K562 (cell line): Measurements from ENCODE around the gene UQCC5. TPM values are rescaled to one million over a fixed set of nuclear protein-coding genes. Genes with fewer than 3 reads are reported as not detected.

Experiments
- ATAC-seq: fragments of 200-7000 bp; cut with Tn5 transposase; 3 replicates; pipeline ENCODE4 v1.9.1; 2020; ENCODE audit warnings: moderate library complexity
- BruUV-seq: library from RNA; stranded (reverse); fragments of 400-500 nt; replicated peaks from 2 replicates; lab custom pipeline; 2021; lab: Mats Ljungman, UMichigan
- CTCF ChIA-PET: fragments of 300-600 bp; formaldehyde crosslinking; extraction: SDS; loops from one replicate; lab custom pipeline; 2021; ENCODE audit warnings: low intra/inter-chr PET ratio; lab: Yijun Ruan, JAX
- POLR2A ChIA-PET: fragments of 300-600, 350-650 bp; sonication (Branson Sonifier 250); formaldehyde crosslinking; extraction: SDS; loops from one replicate; lab custom pipeline; 2021; ENCODE audit warnings: antibody characterized with exemption, inconsistent platforms; lab: Yijun Ruan, JAX
- DNase-seq, 4 experiments: peaks; one replicate each; pipeline versions ENCODE4 v3.0.0 to v3.0.0-alpha.2; 2011 to 2018; ENCODE audit warnings: low spot score in 3 of 4, mixed read lengths in 3 of 4; ENCODE audit errors: extremely low read depth in 1 of 4
- FAIRE-seq: peaks from 2 replicates; lab custom pipeline; 2011; peaks lifted over from hg19 to GRCh38; lab: Jason Lieb, UNC
- H2AFZ ChIP-seq: 2 replicates; pipeline ENCODE4 v1.6.0; 2011; ENCODE audit warnings: low read depth, low read length, control low read depth, inconsistent platforms
- H3K27ac ChIP-seq: fragments of 200-600 bp; 3 replicates; pipeline ENCODE4 v1.8.0; 2011; ENCODE audit warnings: low read depth, mild to moderate bottlenecking, control low read depth, inconsistent platforms, low read length, moderate library complexity, mixed read lengths; ENCODE audit errors: extremely low read depth
- H3K27me3 ChIP-seq, 2 experiments: fragments of 300-600 bp in 1 of 2; 2 replicates in 1 of 2; 3 replicates in 1 of 2; pipeline versions ENCODE4 v1.6.0 to v1.8.0; 2011; ENCODE audit warnings: inconsistent platforms in 2 of 2, low read length in 2 of 2, mild to moderate bottlenecking in 1 of 2, mixed read lengths in 1 of 2, moderate library complexity in 1 of 2; ENCODE audit not compliant: control insufficient read depth in 2 of 2, insufficient read depth in 2 of 2
- H3K36me3 ChIP-seq: fragments of 300-600 bp; 3 replicates; pipeline ENCODE4 v1.8.0; 2011; ENCODE audit warnings: mild to moderate bottlenecking, low read length, inconsistent platforms; ENCODE audit not compliant: control insufficient read depth, insufficient read depth
- H3K4me1 ChIP-seq, 2 experiments: fragments of 200-600 bp in 1 of 2; replicated peaks in 1 of 2; 2 replicates in 1 of 2; 3 replicates in 1 of 2; pipeline versions ENCODE4 v1.5.1 to v1.8.0; 2011; ENCODE audit warnings: inconsistent platforms in 2 of 2, low read length in 2 of 2, mild to moderate bottlenecking in 1 of 2, mixed read lengths in 1 of 2, moderate library complexity in 1 of 2; ENCODE audit not compliant: control insufficient read depth in 2 of 2, insufficient read depth in 2 of 2
- H3K4me2 ChIP-seq: 2 replicates; pipeline ENCODE4 v1.6.1; 2011; ENCODE audit warnings: low read length, control low read depth, inconsistent platforms, mixed read lengths; ENCODE audit not compliant: insufficient read depth
- H3K4me3 ChIP-seq: fragments of 200-600 bp; sonication (generic), shearing (Covaris generic); 2 replicates; pipeline ENCODE4 v1.5.1; 2016; ENCODE audit warnings: control low read depth, inconsistent platforms
- H3K79me2 ChIP-seq: fragments of 200-600 bp; 3 replicates; pipeline ENCODE4 v1.8.0; 2011; ENCODE audit warnings: low read length, inconsistent platforms; ENCODE audit not compliant: control insufficient read depth, insufficient read depth
- H3K9ac ChIP-seq, 2 experiments: 2 replicates each; pipeline versions ENCODE4 v1.6.0 to v1.6.1; 2011; ENCODE audit warnings: low read depth in 2 of 2, low read length in 2 of 2, control low read depth in 1 of 2, inconsistent platforms in 1 of 2, mild to moderate bottlenecking in 1 of 2, mixed read lengths in 1 of 2; ENCODE audit not compliant: insufficient read depth in 1 of 2
- H3K9me1 ChIP-seq: one replicate; pipeline ENCODE4 v1.6.0; 2011; ENCODE audit warnings: inconsistent platforms, mild to moderate bottlenecking, low read length, moderate library complexity; ENCODE audit not compliant: control insufficient read depth, insufficient read depth
- H3K9me3 ChIP-seq: replicated peaks from 2 replicates; pipeline ENCODE4 v1.5.1; 2011; ENCODE audit warnings: low read depth, low read length, inconsistent platforms; ENCODE audit not compliant: control insufficient read depth, insufficient read depth
- H4K20me1 ChIP-seq: replicated peaks from 2 replicates; pipeline ENCODE4 v1.6.1; 2011; ENCODE audit warnings: low read length, inconsistent platforms, mixed read lengths; ENCODE audit not compliant: control insufficient read depth, insufficient read depth
- CSDE1 ChIP-seq, 2 experiments: fragments of 450-650 bp; IDR thresholded peaks; 2 replicates each; pipeline ENCODE4 v1.6.1; 2016; ENCODE audit warnings: mild to moderate bottlenecking in 1 of 2
- GATA2 ChIP-seq: sonication (generic); formaldehyde crosslinking; IDR thresholded peaks from 2 replicates; pipeline ENCODE4 v1.4.0; 2020; ENCODE audit warnings: mild to moderate bottlenecking, missing genetic modification reagents
- MTA3 ChIP-seq: fragments of 450-650 bp; formaldehyde crosslinking; IDR thresholded peaks from 2 replicates; pipeline ENCODE4 v1.6.1; 2017; ENCODE audit warnings: mild to moderate bottlenecking, borderline replicate concordance
- RNF2 ChIP-seq: sonication (generic); IDR thresholded peaks from 2 replicates; pipeline ENCODE4 v1.6.1; 2016
- WHSC1 ChIP-seq: IDR thresholded peaks from one replicate; pipeline ENCODE4 v1.6.1; 2012; ENCODE audit warnings: low read length, control low read depth, inconsistent platforms
- ZFP91 ChIP-seq: sonication (generic); formaldehyde crosslinking; IDR thresholded peaks from 2 replicates; pipeline ENCODE4 v1.8.0; 2022; ENCODE audit warnings: mild to moderate bottlenecking, missing genetic modification reagents
- ZNF431 ChIP-seq: sonication (generic); formaldehyde crosslinking; IDR thresholded peaks from 2 replicates; pipeline ENCODE4 v1.8.0; 2022; ENCODE audit warnings: mild to moderate bottlenecking, missing genetic modification reagents
- ZNF583 ChIP-seq: fragments of 250-450 bp; sonication (Bioruptor Pico); IDR thresholded peaks from 2 replicates; pipeline ENCODE4 v1.4.0; 2020
- WGBS: fragments of 100-300 bp; shearing (Covaris generic); methylation state at CpG from one replicate; pipeline ENCODE4 v1.1.6; 2016; ENCODE audit warnings: low coverage, mixed read lengths; ENCODE audit not compliant: insufficient coverage; ENCODE audit errors: missing lambda C conversion rate; 5-methylcytosine and 5-hydroxymethylcytosine counted together
- in situ Hi-C: fragments of 300-500 bp; cut with MboI; formaldehyde crosslinking; loops from 4 replicates; pipeline ENCODE4 v1.15.0; 2018; ENCODE audit warnings: inconsistent platforms, mixed read lengths
- intact Hi-C: fragments of 100-400 bp; cut with micrococcal nuclease; formaldehyde crosslinking; loops from 2 replicates; pipeline ENCODE4 v1.14.2; 2022
- polyA plus RNA-seq, 8 experiments: library from polyadenylated mRNA; depleted of rRNA in 4 of 8; stranded (reverse) in 5 of 8; unstranded in 3 of 8; fragments of >200 nt; fragmentation: Nextera tagmentation in 2 of 8; fragmentation: Illumina TruSeq in 1 of 8; extraction: Ambion mirVana in 2 of 8; extraction: Trizol in 1 of 8; gene quantifications; 2 replicates each; pipeline versions ENCODE4 v1.2.1 to v1.2.3, GENCODE V29; 2011 to 2014; ENCODE audit warnings: inconsistent platforms in 1 of 8, missing spikeins in 1 of 8
- total RNA-seq, 7 experiments: library from RNA; depleted of rRNA in 6 of 7; stranded (reverse); fragments of >200 nt in 6 of 7; fragmentation: Illumina TruSeq in 2 of 7; extraction: Trizol in 2 of 7; gene quantifications; 2 replicates each; pipeline versions ENCODE4 v1.2.1 to v1.2.3, GENCODE V29; 2011 to 2021; ENCODE audit warnings: low replicate concordance in 1 of 7
- TF ChIP-seq, protein P1 (sequence below): fragments of 450-650 bp; formaldehyde crosslinking; IDR thresholded peaks from 2 replicates; pipeline ENCODE4 v1.4.0; 2020; ENCODE audit warnings: mild to moderate bottlenecking, mixed read lengths
- TF ChIP-seq, protein P2 (sequence below): fragments of 250-450 bp; sonication (Bioruptor Pico); IDR thresholded peaks from 2 replicates; pipeline ENCODE4 v1.8.0; 2022; ENCODE audit warnings: inconsistent platforms, mild to moderate bottlenecking, moderate library complexity, borderline replicate concordance

The UQCC5 gene
- total and polyA plus RNA-seq, 9 of the 15 experiments (the other 6 are each of a cell fraction or from before 2014, with no cell fraction given) = 10.2 to 55.4 (median 33.8) TPM

- intact Hi-C loops (no loop called here), in situ Hi-C loops (no loop called here)
- Histone ChIP-seq H3K27me3 (peaks cover 0 to 37% of the 10 kb centered on the region in 2 experiments; a peak in 2 of 5 replicates), H3K4me1 (peaks cover 0 to 36% of the 10 kb centered on the region in 2 experiments; a peak in 2 of 5 replicates), H3K9me3 (no peaks in the 10 kb centered on the region), H3K36me3 (no peaks in the 10 kb centered on the region), H3K4me3 (no peak overlapping the region), H3K9me1 (no peaks in the 10 kb centered on the region), H3K79me2 (no peaks in the 10 kb centered on the region), H3K27ac (no peak overlapping the region), H2AFZ (no peak overlapping the region), H3K4me2 (no peak overlapping the region), H3K9ac (no peak overlapping the region), H4K20me1 (no peaks in the 10 kb centered on the region)
- ATAC-seq (no peak), FAIRE-seq (no peak), DNase-seq (no peak)
- ChIA-PET POLR2A (interaction anchor here (0.7 to 2.1 kb wide), 4 partner anchors 13 to 779 kb away, joined by 3 to 6 read pairs (median 4); no protein-coding TSS in a partner anchor), CTCF (no interaction called here)
- WGBS = 3% methylated on average over 5 of the region's 7 CpGs
- BruUV-seq = no TSS peak
- TF ChIP-seq RNF2 = no peak
Observed at GRCh38 chr3:52511509-52511908, 24.9 kb upstream of the UQCC5 start.

GRCh38 chr3:52512105-52512504 lies 24.3 kb upstream of the UQCC5 start:
- H3K79me2 ChIP-seq = no peaks in the 10 kb centered on the region
- FAIRE-seq (no peak), DNase-seq (no peak), ATAC-seq (no peak)
- H2AFZ ChIP-seq = no peak overlapping the region
- H3K36me3 ChIP-seq = no peaks in the 10 kb centered on the region
- no peak overlapping the region for H3K4me3 ChIP-seq
- peaks cover 0 to 37% of the 10 kb centered on the region in 2 experiments; a peak in 2 of 5 replicates for H3K4me1 ChIP-seq
- intact Hi-C loops (no loop called here), in situ Hi-C loops (no loop called here)
- CTCF ChIA-PET = no interaction called here
- H3K27ac ChIP-seq = no peak overlapping the region
- no peaks in the 10 kb centered on the region for H3K9me1 ChIP-seq
- no peaks in the 10 kb centered on the region for H3K9me3 ChIP-seq
- H3K9ac ChIP-seq = no peak overlapping the region
- BruUV-seq = no TSS peak
- WGBS = 3% methylated on average over 5 of the region's 8 CpGs
- no peaks in the 10 kb centered on the region for H4K20me1 ChIP-seq
- no peak overlapping the region for H3K4me2 ChIP-seq
- POLR2A ChIA-PET = interaction anchor here (0.7 to 2.1 kb wide), 4 partner anchors 14 to 778 kb away, joined by 3 to 6 read pairs (median 4); no protein-coding TSS in a partner anchor
- peaks cover 0 to 37% of the 10 kb centered on the region in 2 experiments; a peak in 2 of 5 replicates for H3K27me3 ChIP-seq
- no peak for TF ChIP-seq MTA3
- no peak for TF ChIP-seq WHSC1
- TF ChIP-seq ZNF583 (CRISPR knock-in tag) = no peak
- TF ChIP-seq, protein P1, sequence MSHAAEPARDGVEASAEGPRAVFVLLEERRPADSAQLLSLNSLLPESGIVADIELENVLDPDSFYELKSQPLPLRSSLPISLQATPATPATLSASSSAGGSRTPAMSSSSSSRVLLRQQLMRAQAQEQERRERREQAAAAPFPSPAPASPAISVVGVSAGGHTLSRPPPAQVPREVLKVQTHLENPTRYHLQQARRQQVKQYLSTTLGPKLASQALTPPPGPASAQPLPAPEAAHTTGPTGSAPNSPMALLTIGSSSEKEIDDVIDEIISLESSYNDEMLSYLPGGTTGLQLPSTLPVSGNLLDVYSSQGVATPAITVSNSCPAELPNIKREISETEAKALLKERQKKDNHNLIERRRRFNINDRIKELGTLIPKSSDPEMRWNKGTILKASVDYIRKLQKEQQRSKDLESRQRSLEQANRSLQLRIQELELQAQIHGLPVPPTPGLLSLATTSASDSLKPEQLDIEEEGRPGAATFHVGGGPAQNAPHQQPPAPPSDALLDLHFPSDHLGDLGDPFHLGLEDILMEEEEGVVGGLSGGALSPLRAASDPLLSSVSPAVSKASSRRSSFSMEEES = no peak
- no peak for TF ChIP-seq ZFP91
- no peak for TF ChIP-seq CSDE1 (IDR thresholded peaks at IDR 0.05)
- no peak for TF ChIP-seq GATA2 (CRISPR knock-in tag)
- no peak for TF ChIP-seq ZNF431 (CRISPR knock-in tag)
- TF ChIP-seq, protein P2, sequence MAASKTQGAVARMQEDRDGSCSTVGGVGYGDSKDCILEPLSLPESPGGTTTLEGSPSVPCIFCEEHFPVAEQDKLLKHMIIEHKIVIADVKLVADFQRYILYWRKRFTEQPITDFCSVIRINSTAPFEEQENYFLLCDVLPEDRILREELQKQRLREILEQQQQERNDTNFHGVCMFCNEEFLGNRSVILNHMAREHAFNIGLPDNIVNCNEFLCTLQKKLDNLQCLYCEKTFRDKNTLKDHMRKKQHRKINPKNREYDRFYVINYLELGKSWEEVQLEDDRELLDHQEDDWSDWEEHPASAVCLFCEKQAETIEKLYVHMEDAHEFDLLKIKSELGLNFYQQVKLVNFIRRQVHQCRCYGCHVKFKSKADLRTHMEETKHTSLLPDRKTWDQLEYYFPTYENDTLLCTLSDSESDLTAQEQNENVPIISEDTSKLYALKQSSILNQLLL = no peak
